Measurements from ENCODE around the gene NKX2-2.

GRCh38 chr20:21527908-21528307, 14.0 kb upstream of the NKX2-2 start:
- TF ChIP-seq POLR2A (IDR thresholded peaks at IDR 0.05; ENCODE audit: low read length) (no peak), GATA1 (IDR thresholded peaks at IDR 0.05; ENCODE audit: low read depth, low read length) (no peak)
